Activated CD8-positive, alpha-beta memory T cell treated with anti-CD3 and anti-CD28 coated beads for 1 hour (primary cell): ENCODE data around the gene RTEL1.

Source experiments
- DNase-seq, 2 donors: peaks; one replicate each; pipeline ENCODE4 v3.0.0-alpha.2; 2020; ENCODE audit warnings: low read depth in 1 of 2; ENCODE audit errors: extremely low read depth in 1 of 2

The RTEL1 gene

DNA sequence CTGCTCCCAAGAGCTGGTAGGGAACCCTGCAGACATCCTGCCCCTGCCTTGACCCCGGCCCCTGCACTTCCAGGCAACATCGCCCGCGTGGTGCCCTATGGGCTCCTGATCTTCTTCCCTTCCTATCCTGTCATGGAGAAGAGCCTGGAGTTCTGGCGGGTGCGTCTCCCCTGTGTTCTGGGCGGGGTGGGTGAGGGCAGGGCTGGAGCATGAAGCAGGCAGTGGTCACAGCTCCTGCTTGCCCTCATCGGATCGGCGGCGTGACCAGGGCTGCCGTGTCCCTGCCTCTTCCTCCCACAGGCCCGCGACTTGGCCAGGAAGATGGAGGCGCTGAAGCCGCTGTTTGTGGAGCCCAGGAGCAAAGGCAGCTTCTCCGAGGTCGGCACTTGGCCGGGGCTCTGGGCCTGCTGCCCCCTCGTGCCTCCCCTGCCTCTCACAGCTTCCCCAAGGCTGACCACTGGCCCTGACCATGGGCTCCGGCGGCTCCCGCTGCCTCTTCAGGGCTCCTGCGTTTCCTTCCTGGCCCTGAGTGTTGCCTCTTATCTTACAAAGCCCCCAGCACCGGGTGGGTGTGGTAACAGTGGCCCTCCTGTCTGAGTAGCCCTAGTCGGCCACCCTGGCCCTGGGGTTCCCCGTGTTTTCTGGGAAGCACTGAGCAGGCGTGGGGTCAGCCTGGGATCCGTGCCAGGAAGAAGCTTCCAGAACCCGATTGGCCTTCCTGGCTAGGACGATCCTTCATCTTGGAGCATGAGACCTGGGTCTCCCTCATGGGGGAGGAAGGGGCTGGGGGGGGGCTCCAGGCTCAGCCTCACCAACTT lies 30.3 kb downstream of the RTEL1 start:
- no peak for DNase-seq

DNA sequence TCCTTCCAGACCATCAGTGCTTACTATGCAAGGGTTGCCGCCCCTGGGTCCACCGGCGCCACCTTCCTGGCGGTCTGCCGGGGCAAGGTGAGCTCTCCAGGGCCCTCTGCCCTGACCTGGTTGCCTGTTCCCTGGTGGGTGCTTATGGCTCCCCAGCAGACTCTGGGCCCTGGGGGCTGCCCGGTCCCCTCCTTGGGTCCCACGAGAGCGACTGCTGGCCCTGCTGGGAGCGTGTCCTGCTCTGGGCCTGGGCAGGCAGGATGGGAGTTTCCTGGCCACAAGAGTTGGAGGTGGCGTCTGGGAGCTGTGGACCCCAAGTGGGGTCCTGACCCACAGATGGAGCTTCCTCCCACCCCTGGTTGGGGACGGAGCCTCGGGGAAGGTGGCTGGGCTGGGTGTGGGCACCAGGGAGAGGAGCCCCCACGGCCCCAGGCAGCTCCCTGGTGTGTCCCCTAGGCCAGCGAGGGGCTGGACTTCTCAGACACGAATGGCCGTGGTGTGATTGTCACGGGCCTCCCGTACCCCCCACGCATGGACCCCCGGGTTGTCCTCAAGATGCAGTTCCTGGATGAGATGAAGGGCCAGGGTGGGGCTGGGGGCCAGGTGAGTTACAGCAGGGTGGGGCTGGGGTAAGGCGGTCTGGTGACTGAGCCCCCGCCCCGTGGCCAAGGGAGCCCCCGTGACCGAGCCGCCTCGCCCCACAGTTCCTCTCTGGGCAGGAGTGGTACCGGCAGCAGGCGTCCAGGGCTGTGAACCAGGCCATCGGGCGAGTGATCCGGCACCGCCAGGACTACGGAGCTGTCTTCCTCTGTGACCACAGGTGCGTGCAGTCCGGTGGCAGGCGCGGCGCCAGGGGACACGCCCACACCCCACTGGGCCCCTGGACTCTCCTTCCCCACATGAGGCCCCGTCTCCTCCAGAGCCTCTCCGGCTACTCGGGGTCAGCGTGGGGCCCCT lies 31.2 kb downstream of the RTEL1 start:
- DNase-seq: no peak

DNA sequence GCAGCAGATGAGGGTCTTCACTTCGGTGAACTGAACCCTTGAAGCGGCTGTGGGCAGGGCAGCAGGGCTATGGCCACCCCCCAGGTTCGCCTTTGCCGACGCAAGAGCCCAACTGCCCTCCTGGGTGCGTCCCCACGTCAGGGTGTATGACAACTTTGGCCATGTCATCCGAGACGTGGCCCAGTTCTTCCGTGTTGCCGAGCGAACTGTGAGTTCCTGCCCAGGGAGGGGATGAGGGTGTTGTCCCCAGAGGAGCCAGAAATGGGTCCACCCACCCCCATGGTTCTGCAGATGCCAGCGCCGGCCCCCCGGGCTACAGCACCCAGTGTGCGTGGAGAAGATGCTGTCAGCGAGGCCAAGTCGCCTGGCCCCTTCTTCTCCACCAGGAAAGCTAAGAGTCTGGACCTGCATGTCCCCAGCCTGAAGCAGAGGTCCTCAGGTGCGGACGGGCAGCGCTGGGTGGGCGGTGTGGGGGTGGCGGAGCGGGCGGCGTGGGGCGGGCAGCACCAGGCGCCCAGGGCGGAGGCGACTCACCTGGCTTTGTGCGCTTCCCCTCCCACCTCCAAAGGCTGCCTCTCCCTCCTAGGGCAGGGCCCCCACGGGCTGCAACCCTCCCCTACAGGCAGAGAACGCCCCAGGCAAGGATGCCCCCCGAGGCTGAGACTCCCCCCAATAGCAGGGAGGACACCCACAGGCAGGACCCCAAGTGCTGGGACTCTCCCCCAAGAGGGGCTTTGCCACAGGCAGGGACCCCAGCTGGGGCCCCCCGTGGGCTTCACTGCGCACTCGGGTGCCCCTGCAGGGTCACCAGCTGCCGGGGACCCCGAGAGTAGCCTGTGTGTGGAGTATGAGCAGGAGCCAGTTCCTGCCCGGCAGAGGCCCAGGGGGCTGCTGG lies 32.1 kb downstream of the RTEL1 start:
- no peak for DNase-seq

DNA sequence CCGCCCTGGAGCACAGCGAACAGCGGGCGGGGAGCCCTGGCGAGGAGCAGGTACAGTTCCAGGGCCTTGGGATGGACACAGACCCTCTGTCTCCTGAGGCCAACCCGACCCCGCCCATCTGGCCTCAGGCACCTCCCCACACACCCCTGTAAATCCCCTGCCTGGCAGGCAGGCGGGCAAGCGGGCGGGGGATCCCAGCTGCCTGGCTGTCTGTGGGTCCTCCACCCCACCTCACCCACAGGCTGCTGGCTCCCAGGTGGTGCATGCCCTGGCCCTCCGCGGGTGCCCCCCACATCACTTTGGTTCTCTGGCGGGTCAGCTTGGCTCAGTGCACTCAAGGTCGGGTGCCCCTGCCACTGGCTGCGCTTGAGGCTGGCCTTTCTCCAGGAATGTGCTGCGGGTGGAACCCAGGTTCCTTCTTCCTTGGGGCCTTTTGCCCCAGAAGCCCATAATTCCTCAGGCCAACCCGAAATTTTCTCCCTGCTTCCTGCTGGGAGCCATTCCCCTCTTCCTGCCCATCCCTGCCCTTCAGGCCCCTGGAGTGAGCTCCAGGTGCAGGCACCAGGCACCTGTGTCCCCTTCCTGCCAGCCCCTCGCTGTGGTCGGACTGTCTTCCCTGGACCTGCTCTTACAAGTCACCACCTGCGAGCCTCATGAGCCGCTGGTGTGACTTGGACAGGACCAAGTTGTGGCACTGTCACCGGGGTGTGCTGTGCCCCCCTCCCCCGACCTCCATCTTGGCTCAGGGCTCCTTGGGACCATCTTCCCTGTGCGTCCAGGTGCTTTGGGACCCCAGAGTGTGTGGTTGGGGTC lies 33.0 kb downstream of the RTEL1 start:
- DNase-seq: no peak

DNA sequence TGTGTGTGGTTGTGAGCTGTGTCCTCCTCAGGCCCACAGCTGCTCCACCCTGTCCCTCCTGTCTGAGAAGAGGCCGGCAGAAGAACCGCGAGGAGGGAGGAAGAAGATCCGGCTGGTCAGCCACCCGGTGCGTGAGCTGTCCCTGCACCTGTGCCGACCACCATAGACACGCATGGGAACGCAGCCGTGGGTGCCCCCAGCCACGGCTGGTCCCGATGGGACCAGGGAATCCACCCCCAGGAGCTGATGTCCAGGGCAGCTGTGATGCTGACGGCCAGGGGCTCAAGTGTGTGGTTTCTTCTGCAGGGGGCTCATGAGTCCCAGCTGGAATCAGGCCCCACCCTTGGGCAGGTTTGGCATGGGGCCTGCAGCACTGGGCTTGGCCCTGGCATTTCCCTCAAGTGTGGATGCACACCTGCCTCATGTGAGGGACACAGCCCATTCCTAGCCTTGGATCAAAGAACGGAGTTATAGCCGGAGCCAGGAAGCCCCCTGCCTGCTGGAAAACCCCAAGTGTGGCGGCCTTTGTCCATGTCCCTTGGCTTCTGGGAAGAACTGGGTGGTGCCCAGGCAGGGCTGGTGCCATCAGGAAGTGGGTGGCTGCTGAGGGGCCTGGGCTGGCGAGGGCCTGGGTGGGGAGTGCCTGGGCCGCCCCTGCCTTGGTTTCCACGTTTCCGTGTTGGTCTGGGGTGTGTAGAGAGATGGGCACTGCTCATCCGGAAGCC lies 33.8 kb downstream of the RTEL1 start:
- DNase-seq: no peak

DNA sequence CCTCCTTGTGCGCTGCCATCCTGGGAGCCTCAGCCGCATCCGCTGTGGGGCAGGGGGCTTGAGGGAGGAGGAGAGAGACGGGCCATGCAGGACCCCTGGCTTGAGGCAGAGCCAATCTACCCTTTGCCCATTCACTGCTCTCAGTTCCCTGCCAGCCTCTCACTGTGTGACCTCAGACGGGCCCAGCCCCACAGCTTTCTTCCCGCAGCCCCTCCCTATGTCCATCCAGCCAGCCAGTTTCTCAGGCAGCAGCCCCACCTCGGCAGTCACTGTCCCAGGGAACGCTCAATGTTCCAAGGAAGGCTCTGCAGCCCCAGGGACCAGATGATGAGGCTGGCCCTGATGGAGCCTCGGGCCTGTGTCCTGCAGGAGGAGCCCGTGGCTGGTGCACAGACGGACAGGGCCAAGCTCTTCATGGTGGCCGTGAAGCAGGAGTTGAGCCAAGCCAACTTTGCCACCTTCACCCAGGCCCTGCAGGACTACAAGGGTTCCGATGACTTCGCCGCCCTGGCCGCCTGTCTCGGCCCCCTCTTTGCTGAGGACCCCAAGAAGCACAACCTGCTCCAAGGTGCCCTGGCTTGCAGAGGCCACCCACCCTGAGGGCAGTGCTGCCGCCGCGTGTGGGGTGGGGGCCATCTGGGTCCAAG lies 34.4 kb downstream of the RTEL1 start:
- DNase-seq: no peak

DNA sequence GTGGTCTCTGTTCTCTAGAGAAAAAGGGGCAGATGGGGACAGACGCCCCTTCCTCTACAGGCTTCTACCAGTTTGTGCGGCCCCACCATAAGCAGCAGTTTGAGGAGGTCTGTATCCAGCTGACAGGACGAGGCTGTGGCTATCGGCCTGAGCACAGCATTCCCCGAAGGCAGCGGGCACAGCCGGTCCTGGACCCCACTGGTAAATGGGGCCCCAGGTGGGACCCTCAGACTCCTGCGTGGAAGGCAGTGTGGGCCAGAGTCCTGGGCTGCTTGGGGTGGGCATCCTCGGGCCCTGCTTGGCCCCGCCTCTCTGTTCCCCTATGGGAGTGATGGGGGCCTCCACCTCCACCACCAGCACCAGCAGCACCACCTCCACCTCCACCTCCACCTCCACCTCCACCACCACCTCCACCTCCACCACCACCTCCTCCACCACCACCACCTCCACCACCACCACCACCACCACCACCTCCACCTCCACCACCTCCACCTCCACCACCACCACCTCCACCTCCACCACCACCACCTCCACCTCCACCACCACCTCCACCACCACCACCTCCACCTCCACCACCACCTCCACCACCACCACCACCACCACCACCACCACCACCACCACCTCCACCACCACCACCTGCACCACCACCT lies 35.1 kb downstream of the RTEL1 start:
- no peak for DNase-seq

DNA sequence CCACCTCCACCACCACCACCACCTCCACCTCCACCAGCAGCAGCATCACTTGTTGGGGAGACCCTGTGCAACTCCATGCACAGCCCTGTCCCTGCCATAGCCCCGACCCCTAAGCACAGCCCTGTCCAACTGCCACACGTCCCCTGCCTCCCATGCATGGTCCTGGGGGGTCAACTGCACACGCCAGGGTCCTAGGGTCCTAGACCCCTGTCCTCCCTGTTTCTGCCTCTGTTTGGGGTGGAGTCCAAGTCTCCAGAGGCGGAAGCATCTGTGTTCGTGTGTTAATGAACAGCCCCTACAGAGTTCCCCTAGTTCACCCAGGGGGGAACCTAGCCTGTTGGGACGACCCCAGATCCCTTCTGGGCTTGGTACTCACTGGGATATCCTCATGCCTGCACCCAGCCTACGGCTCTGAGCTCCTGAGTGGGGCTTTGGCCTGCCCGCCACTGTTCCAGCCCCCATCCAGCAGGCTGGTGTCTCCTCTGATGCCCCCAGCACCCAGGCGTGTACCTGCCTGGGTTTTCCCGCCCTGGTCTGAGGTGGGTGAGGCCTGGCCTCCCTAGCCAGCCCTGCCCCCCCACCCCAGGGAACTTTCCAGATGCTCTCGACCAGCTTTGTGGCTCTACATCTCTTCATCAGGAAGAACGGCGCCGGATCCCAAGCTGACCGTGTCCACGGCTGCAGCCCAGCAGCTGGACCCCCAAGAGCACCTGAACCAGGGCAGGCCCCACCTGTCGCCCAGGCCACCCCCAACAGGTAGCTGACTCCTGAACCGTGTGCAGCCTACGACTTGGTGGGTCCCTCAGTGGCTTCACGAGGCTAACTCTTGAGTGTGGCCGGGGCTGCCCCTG lies 35.8 kb downstream of the RTEL1 start:
- no peak for DNase-seq

DNA sequence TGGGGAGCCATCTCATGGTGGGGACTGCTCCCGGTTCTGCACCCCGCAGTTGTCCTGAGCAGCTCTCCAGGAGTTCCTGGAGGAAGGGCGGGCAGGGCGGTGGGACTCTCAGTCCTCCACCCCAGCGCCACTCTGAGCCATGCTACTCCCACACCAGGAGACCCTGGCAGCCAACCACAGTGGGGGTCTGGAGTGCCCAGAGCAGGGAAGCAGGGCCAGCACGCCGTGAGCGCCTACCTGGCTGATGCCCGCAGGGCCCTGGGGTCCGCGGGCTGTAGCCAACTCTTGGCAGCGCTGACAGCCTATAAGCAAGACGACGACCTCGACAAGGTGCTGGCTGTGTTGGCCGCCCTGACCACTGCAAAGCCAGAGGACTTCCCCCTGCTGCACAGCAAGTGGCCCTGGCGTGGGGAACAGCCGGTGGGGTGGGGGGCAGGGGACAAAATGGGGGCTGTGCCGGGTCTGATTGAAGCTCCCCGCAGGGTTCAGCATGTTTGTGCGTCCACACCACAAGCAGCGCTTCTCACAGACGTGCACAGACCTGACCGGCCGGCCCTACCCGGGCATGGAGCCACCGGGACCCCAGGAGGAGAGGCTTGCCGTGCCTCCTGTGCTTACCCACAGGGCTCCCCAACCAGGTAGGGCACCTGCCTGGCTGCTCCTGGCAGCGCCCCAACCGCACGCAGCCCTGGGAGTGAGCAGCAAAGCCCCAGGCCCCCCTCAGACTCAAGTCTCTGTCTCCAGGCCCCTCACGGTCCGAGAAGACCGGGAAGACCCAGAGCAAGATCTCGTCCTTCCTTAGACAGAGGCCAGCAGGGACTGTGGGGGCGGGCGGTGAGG lies 36.7 kb downstream of the RTEL1 start:
- no peak for DNase-seq

DNA sequence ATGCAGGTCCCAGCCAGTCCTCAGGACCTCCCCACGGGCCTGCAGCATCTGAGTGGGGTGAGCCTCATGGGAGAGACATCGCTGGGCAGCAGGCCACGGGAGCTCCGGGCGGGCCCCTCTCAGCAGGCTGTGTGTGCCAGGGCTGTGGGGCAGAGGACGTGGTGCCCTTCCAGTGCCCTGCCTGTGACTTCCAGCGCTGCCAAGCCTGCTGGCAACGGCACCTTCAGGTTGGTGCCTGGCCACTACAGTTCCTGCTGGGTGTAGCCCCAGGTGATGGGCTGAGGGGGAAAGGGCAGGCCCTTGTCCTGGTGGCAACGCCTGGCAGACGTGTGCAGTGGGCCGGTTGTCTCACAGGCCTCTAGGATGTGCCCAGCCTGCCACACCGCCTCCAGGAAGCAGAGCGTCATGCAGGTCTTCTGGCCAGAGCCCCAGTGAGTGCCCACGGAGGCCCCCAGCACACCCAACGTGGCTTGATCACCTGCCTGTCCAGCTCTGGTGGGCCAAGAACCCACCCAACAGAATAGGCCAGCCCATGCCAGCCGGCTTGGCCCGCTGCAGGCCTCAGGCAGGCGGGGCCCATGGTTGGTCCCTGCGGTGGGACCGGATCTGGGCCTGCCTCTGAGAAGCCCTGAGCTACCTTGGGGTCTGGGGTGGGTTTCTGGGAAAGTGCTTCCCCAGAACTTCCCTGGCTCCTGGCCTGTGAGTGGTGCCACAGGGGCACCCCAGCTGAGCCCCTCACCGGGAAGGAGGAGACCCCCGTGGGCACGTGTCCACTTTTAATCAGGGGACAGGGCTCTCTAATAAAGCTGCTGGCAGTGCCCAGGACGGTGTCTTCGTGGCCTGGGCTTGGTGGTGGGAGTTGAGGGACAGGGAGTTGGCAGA lies 37.6 kb downstream of the RTEL1 start:
- no peak for DNase-seq

DNA sequence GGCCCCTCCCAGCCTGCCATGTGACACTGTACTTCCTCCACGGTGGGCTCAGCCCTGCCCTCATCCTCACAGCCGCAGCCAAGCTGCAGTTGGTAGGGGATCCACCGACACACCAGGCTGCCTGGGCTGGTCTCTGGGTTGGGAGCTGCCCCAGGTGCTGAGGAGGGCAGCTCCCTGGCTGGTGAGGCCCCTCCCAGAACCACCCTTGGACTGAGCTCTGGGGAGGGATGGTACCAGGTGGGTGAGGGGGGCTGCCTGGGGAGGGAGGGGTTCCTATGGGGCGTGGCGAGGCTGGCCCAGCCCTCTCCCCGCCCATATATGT lies 38.2 kb downstream of the RTEL1 start:
- no peak for DNase-seq

DNA sequence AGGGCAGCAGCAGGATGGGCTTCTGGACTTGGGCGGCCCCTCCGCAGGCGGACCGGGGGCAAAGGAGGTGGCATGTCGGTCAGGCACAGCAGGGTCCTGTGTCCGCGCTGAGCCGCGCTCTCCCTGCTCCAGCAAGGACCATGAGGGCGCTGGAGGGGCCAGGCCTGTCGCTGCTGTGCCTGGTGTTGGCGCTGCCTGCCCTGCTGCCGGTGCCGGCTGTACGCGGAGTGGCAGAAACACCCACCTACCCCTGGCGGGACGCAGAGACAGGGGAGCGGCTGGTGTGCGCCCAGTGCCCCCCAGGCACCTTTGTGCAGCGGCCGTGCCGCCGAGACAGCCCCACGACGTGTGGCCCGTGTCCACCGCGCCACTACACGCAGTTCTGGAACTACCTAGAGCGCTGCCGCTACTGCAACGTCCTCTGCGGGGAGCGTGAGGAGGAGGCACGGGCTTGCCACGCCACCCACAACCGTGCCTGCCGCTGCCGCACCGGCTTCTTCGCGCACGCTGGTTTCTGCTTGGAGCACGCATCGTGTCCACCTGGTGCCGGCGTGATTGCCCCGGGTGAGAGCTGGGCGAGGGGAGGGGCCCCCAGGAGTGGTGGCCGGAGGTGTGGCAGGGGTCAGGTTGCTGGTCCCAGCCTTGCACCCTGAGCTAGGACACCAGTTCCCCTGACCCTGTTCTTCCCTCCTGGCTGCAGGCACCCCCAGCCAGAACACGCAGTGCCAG lies 38.7 kb downstream of the RTEL1 start, which contains the start of gene TNFRSF6B:
Gene TNFRSF6B, plus strand, starts transcription at position 25 of the 729 bp plus-strand sequence. Its CDS starts 116 bp downstream, at position 141.
- no peak for DNase-seq

DNA sequence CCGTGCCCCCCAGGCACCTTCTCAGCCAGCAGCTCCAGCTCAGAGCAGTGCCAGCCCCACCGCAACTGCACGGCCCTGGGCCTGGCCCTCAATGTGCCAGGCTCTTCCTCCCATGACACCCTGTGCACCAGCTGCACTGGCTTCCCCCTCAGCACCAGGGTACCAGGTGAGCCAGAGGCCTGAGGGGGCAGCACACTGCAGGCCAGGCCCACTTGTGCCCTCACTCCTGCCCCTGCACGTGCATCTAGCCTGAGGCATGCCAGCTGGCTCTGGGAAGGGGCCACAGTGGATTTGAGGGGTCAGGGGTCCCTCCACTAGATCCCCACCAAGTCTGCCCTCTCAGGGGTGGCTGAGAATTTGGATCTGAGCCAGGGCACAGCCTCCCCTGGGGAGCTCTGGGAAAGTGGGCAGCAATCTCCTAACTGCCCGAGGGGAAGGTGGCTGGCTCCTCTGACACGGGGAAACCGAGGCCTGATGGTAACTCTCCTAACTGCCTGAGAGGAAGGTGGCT lies 39.3 kb downstream of the RTEL1 start:
- no peak for DNase-seq

DNA sequence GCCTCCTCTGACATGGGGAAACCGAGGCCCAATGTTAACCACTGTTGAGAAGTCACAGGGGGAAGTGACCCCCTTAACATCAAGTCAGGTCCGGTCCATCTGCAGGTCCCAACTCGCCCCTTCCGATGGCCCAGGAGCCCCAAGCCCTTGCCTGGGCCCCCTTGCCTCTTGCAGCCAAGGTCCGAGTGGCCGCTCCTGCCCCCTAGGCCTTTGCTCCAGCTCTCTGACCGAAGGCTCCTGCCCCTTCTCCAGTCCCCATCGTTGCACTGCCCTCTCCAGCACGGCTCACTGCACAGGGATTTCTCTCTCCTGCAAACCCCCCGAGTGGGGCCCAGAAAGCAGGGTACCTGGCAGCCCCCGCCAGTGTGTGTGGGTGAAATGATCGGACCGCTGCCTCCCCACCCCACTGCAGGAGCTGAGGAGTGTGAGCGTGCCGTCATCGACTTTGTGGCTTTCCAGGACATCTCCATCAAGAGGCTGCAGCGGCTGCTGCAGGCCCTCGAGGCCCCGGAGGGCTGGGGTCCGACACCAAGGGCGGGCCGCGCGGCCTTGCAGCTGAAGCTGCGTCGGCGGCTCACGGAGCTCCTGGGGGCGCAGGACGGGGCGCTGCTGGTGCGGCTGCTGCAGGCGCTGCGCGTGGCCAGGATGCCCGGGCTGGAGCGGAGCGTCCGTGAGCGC lies 39.9 kb downstream of the RTEL1 start:
- no peak for DNase-seq
